22Rv1 (cell line): ENCODE measurements around the gene NSD1.

Experiments used
- CTCF ChIP-seq: fragments of 450-650 bp; IDR thresholded peaks from 2 replicates; pipeline ENCODE4 v1.5.1; 2017; ENCODE audit warnings: mild to moderate bottlenecking
- ZFX ChIP-seq: fragments of 450-650 bp; IDR thresholded peaks from 2 replicates; pipeline ENCODE4 v1.6.1; 2017; ENCODE audit warnings: antibody characterized with exemption, borderline replicate concordance

DNA sequence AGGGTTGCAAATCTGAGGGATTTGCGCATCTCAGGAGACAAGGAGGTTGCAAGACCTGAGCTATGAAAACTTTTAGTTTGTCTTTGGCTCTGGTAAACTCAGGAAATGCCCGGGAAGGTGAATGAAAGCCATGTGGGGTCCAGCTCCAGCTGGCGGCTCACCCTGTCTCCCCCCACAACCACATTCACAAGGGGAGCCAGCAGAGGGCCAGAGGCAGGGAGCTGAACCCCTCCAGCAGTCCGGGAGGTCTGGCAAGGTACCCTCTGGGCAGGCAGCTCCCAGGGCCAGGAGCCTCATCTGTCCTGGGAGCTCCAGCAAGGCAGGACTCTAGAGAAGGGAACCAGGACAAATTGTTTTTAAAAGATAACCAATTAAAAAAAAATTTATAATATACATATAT lies 49.4 kb upstream of the NSD1 start:
- TF ChIP-seq CTCF, result no peak
- no peak for TF ChIP-seq ZFX
